CD4-positive, alpha-beta T cell treated with Interleukin-2 at 100 ng/mL for 4 hours (primary cell): ENCODE data around the gene RNU1-3.
A peak's percentile ranks its signal among the peaks of the same experiment; 100 is the strongest.
"Not testable (repeated sequence)": the region's sequence is repeated elsewhere in the genome, so short reads cannot be mapped to it uniquely, and the experiment has no call there.

Experiments
- DNase-seq: peaks from one replicate; pipeline ENCODE4 v3.0.0-alpha.2; 2020; ENCODE audit warnings: low spot score

The RNU1-3 gene

GRCh38 chr1:16656574-16656973, 10.2 kb downstream of the RNU1-3 start:
- not testable (repeated sequence) for DNase-seq

GRCh38 chr1:16651560-16651959, 15.2 kb downstream of the RNU1-3 start:
- not testable (repeated sequence) for DNase-seq

GRCh38 chr1:16649960-16650359, 16.8 kb downstream of the RNU1-3 start:
- not testable (repeated sequence) for DNase-seq

- not testable (repeated sequence) for DNase-seq
Observed at GRCh38 chr1:16649390-16649789, 17.4 kb downstream of the RNU1-3 start.

- DNase-seq, result not testable (repeated sequence)
Observed at GRCh38 chr1:16648756-16649155, 18.0 kb downstream of the RNU1-3 start.

GRCh38 chr1:16648250-16648649, 18.5 kb downstream of the RNU1-3 start:
- DNase-seq, result not testable (repeated sequence)

- not testable (repeated sequence) for DNase-seq
Observed at GRCh38 chr1:16647179-16648176, 19.3 kb downstream of the RNU1-3 start.

- not testable (repeated sequence) for DNase-seq
Observed at GRCh38 chr1:16646716-16647115, 20.0 kb downstream of the RNU1-3 start.

GRCh38 chr1:16646061-16646664, 20.6 kb downstream of the RNU1-3 start:
- DNase-seq, result not testable (repeated sequence)

- not testable (repeated sequence) for DNase-seq
Observed at GRCh38 chr1:16645271-16646060, 21.3 kb downstream of the RNU1-3 start.

- DNase-seq, result peak; percentile 98
Observed at GRCh38 chr1:16644482-16645270, 22.1 kb downstream of the RNU1-3 start.

- no peak for DNase-seq
Observed at GRCh38 chr1:16644193-16644481, 22.6 kb downstream of the RNU1-3 start.

GRCh38 chr1:16643476-16644192, 23.1 kb downstream of the RNU1-3 start:
- DNase-seq, result not testable (repeated sequence)

- not testable (repeated sequence) for DNase-seq
Observed at GRCh38 chr1:16643001-16643411, 23.7 kb downstream of the RNU1-3 start.

- DNase-seq, result not testable (repeated sequence)
Observed at GRCh38 chr1:16642025-16642966, 24.5 kb downstream of the RNU1-3 start.

GRCh38 chr1:16641159-16641975, 25.4 kb downstream of the RNU1-3 start:
- DNase-seq, result not testable (repeated sequence)

- not testable (repeated sequence) for DNase-seq
Observed at GRCh38 chr1:16639091-16640031, 27.4 kb downstream of the RNU1-3 start.
